Upper lobe of left lung (tissue), 4 donors: ENCODE data around the gene GJA9.

Experiments
- EP300 ChIP-seq, 4 donors: sonication (generic); formaldehyde crosslinking; IDR thresholded peaks; one replicate each; pipeline ENCODE4 v1.5.1; 2017; ENCODE audit warnings: antibody characterized with exemption in 4 of 4, control low read depth in 2 of 4
- POLR2A ChIP-seq, 4 donors: fragments of 450-650 bp; IDR thresholded peaks; one replicate each; pipeline ENCODE4 v1.5.1; 2016 to 2017; ENCODE audit warnings: antibody characterized with exemption in 4 of 4, mild to moderate bottlenecking in 2 of 4
- POLR2AphosphoS5 ChIP-seq, 2 donors: sonication (generic); formaldehyde crosslinking; IDR thresholded peaks; one replicate each; pipeline ENCODE4 v1.5.1; 2017; ENCODE audit warnings: antibody characterized with exemption in 2 of 2
- TF ChIP-seq, protein P1 (sequence below), 6 experiments: fragments of 450-650 bp in 4 of 6; fragments of 200-600 bp in 2 of 6; sonication (generic) in 2 of 6; IDR thresholded peaks; one replicate each; pipeline ENCODE4 v1.5.1; 2016 to 2019; ENCODE audit warnings: antibody characterized with exemption in 6 of 6

DNA sequence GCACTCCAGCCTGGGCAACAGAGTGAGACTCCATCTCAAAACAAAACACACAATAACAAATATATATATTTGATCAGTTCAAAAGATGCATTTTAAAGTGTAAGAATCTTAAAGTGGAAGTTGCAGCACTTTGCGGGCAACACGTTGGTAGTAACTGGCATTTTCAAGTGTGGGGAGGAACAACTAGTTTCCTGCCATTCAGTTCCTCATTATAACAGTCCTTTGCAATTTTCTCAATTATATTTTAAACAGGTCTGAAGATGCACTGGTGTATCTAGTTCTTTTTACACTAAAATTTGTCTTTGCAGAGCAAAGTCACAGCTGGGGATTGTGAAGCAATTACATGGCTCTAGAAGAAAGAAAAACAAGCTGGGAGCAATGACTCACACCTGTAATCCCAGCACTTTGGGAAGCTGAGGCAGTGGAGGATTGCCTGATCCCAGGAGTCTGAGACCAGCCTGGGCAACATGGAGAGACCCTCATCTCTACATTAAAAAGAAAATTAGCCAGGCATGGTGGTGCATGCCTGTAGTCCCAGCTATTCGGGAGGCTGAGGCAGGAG lies 47.1 kb downstream of the GJA9 start:
- TF ChIP-seq EP300 (IDR thresholded peaks at IDR 0.05) (no peak), POLR2AphosphoS5 (IDR thresholded peaks at IDR 0.05) (no peak), POLR2A (IDR thresholded peaks at IDR 0.05) (no peak)
- TF ChIP-seq, protein P1, sequence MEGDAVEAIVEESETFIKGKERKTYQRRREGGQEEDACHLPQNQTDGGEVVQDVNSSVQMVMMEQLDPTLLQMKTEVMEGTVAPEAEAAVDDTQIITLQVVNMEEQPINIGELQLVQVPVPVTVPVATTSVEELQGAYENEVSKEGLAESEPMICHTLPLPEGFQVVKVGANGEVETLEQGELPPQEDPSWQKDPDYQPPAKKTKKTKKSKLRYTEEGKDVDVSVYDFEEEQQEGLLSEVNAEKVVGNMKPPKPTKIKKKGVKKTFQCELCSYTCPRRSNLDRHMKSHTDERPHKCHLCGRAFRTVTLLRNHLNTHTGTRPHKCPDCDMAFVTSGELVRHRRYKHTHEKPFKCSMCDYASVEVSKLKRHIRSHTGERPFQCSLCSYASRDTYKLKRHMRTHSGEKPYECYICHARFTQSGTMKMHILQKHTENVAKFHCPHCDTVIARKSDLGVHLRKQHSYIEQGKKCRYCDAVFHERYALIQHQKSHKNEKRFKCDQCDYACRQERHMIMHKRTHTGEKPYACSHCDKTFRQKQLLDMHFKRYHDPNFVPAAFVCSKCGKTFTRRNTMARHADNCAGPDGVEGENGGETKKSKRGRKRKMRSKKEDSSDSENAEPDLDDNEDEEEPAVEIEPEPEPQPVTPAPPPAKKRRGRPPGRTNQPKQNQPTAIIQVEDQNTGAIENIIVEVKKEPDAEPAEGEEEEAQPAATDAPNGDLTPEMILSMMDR (IDR thresholded peaks at IDR 0.05): no peak
